ENCODE results near the gene ENDOG.
A peak's percentile ranks its signal among the peaks of the same experiment; 100 is the strongest.

Gene ENDOG

GRCh38 chr9:128802482-128802881 is 15.8 kb upstream of the ENDOG start:
- no peak for DNase-seq

DNA sequence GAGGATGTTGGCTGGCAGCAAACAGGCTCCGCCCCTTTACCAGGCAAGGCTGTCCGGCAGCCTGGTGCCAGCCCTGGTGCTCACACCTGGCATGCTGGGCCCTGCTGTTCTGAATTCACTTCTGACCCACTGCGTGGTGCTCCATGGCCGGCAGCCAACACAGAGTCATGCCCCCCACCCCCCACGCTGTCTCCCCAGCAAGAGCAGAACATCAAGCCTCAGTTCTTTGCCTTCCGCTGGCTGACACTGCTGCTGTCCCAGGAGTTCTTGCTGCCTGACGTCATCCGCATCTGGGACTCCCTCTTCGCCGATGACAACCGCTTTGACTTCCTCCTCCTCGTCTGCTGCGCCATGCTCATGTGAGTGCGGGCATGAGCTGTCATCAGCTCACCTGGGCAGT is 12.6 kb upstream of the ENDOG start:
- DNase-seq, result no peak

GRCh38 chr9:128807827-128808226 is 10.5 kb upstream of the ENDOG start:
- DNase-seq, result no peak

GRCh38 chr9:128808543-128808942 is 9.8 kb upstream of the ENDOG start:
- no peak for DNase-seq

DNA sequence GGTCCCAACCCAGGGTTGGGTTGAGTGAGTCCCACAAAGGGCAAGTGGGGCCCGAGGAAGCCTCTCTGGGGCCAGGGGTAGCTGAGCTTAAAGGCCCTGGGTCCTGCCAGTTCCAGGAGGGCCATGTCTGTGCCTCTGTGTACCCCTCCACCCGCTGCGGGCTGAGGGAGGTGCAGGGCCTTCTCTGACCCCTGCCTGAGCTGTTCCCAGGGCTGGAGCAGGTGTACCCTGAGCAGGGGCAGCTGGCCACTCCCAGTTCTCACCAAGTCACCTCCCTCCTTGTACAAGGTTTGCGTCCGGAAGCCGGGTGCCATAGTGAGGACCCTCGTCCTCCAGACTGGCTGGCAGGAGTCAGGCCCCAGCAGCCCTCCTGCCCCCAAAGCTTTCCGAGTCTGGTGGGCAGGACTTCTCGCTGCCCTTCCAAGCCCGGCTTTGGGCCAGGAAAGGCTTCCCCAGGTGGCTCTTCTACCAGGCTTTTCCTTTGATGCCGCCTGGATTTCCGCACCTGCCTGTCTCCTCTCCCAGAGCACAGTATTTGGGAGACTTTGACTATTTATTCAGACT is 9.2 kb upstream of the ENDOG start:
- DNase-seq, result no peak

- DNase-seq, result no peak
Measured at GRCh38 chr9:128809831-128810230, 8.5 kb upstream of the ENDOG start.

DNA sequence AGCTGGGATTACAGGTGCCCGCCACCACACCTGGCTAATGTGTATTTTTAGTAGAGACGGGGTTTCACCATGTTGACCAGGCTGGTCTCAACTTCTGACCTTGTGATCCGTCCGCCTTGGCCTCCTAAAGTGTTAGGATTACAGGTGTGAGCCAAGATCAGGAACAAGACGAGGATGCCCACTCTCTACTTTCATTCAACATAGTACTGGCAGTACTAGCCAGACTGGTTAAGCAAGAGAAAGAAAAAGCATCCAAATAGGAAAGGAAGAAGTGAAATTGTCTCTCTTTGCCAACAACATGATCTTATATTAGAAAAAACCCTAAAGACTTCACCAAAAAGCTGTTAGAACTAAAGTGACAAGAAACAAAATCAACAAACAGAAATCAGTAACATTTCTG is 7.4 kb upstream of the ENDOG start:
- DNase-seq, result no peak

DNA sequence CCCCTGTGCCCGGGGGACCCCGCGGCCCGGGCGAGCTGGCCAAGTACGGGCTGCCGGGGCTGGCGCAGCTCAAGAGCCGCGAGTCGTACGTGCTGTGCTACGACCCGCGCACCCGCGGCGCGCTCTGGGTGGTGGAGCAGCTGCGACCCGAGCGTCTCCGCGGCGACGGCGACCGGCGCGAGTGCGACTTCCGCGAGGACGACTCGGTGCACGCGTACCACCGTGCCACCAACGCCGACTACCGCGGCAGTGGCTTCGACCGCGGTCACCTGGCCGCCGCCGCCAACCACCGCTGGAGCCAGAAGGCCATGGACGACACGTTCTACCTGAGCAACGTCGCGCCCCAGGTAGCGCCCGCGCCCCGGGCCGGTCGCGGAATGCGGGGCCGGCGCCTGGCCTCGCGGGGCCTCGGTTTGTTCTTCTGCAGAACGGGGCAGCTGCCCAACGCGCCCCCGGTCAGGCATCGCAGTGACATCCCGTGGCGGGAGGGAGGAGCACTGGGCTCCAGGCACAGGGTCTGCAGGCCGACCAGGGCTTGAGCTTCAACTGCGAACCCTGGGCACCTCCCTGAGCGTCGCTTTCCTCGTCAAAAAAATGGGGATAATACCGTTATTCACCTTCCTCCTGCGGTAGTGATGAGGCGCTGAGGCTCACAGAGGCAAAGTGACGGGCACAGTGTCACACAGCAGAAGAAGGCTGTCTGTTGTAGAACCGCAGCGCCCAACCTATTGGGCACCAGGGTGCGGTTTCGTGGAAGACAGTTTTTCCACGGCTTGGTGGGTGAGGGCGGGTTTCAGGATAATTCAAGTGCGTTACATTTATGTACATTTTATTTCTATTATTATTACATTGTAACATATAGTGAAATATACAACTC is 777 bp downstream of the ENDOG start:
- peak; percentile 23 for DNase-seq

- DNase-seq, result no peak
Measured at GRCh38 chr9:128819716-128820664, 1.7 kb downstream of the ENDOG start.

- no peak for DNase-seq
Measured at GRCh38 chr9:128820665-128821583, 2.6 kb downstream of the ENDOG start.

GRCh38 chr9:128821584-128822406 is 3.5 kb downstream of the ENDOG start:
- no peak for DNase-seq

DNA sequence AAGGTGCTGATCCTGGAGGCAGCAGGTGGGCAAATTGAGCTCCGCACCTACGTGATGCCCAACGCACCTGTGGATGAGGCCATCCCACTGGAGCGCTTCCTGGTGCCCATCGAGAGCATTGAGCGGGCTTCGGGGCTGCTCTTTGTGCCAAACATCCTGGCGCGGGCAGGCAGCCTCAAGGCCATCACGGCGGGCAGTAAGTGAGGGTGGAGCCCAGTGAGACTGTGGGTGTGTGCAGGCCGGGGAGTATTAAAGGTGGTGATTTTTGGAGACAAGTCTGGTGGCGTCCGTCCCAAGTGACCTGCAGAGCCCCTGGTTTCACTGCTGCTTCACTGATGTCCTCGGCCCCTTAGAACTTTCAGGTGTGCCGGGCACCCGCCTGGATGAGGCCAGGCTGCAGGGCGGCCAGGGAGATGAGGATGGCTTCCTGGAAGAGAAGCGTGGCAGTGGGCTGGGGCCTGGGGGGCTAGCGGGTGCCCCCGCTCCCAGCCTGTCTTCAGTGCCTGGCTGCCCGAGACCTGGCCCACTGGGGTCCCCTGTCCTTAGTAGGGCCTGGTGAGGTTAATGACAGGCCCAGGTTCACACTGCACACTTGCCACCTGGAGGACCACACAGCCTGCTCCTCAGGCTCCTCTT is 4.2 kb downstream of the ENDOG start:
- DNase-seq, result no peak

- no peak for DNase-seq
Measured at GRCh38 chr9:128823362-128823902, 5.1 kb downstream of the ENDOG start.

DNA sequence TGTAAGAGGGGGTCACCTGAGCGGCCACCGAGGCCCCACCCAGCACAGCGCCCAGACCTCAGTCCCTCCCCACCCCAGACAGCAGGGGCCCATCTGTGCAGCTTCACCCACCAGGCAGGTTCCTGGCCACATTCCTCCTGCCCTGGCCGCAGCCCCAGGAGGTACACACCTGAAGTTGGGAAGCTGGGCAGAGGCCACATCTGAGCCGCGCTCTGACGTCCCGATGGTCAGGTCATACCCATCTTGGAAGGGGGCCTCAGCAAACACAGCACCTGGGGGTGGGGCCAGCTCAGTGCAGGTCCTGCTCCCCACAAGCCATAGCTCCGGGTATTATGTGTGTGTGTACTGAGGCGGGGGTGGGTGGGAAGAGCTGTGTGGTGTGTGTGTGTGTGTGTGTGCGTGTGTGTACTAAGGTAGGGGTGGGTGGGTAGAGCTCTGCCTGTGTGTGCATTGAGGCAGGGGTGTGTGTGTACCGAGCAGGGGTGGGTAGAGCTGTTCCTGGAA is 5.7 kb downstream of the ENDOG start:
- DNase-seq, result no peak

DNA sequence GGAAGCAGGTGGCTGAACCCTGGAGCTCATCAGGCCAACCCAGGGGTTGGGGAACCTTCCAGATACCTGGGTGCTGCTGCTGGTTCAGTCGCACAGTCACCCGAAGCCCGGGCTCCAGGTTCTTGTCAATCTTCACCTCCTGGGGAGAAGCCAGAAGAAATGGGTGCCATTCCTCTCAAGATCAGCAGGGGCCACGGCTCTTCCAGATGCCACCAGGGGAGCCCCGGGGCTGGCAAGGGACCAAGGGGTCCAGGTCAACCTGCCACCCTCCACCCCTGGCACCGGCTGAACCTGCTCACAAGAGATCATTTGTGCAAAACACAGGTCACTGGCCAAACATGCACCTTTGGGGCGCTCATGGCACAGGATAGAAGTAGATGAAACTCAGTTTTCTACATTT is 6.6 kb downstream of the ENDOG start:
- no peak for DNase-seq

DNA sequence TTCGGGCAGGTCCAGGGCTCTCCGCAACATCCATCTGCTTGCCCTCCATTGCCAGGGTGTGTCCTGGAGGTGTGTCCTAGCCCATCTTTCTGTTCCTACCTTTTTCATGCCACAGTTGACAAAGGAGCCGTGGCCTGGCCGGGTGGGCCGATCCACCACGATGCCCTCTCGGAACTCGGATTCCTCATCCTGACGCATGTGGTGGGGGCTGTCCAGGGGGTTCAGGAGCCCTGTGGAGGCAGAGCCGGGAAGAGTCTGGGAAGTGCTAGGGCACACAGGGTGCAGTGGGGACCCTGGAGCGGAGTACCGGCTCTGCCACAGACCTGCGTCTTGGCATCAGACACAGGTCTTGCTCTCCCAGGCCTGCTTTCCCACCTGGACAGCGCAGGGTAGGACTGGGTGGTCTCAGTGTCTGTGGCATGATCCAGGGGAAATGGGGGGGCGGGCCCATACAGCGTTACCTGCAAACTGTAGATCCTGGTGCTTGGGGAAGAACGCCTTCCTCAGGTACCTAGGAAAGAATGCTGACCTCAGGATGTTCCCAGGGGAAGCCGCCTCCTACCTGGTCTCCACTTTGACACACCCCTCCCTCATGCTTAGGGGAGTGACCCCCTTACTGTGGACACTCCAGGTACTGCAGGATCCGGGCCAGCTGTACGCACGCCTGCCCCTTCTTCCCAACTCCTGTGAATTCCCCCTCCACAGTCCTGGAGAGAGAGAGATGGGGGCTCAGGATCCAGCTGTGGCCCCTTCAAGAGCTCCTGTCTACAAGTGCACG is 7.8 kb downstream of the ENDOG start:
- DNase-seq, result no peak

- DNase-seq, result no peak
Measured at GRCh38 chr9:128828267-128828666, 10.0 kb downstream of the ENDOG start.

DNA sequence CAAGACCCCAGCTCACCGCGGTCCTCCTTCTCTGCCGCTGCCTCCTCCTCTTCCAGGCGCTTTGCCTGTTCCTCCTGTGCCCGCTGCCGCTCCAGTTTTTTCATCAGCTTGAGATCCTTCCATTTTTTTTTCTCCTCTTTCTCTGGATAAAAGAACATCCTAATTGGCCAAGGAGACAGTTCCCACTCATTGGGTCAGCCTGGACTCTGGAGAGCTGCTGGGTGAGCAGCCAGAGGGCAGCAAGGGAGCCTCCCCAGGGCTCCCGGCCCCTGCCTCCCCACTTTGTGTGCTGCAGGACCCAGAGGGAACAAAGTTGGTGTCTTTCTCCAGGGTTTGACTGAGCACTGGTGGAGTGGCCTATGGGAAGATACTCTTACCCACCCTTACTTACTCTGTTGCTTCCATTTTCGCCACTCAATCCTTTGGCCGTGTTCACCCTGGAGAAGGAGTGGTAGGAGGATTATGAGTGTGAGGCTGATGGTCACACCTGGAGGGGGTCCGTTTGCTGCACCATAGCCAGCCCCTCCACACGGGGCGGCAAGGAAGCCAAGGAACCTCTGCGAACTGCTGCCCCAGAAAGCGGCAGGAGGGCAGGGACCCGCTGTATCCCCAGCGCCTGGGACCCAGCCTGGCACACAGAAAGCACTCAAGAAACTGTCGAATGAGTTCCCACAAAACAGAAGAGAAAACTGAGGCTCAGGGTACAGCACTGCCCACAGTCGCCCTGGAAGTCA is 10.6 kb downstream of the ENDOG start:
- no peak for DNase-seq
